DOHH2 (cell line): ENCODE data around the gene VWDE.

Source experiments
- H3F3A ChIP-seq: fragments of 200-600 bp; sonication (generic), shearing (Covaris generic); 2 replicates; pipeline ENCODE4 v1.6.0; 2016; ENCODE audit warnings: antibody characterized with exemption, mild to moderate bottlenecking; ENCODE audit not compliant: control insufficient read depth, insufficient read depth
- H3K27ac ChIP-seq: fragments of 200-600 bp; sonication (generic); 2 replicates; pipeline ENCODE4 v1.5.1; 2014; ENCODE audit warnings: low read depth, mild to moderate bottlenecking, low read length, moderate library complexity
- H3K27me3 ChIP-seq: fragments of 200-600 bp; sonication (generic); 2 replicates; pipeline ENCODE4 v1.6.1; 2014; ENCODE audit warnings: mild to moderate bottlenecking, low read length, mixed read lengths; ENCODE audit not compliant: control insufficient read depth
- H3K36me3 ChIP-seq: fragments of 200-600 bp; sonication (generic); 2 replicates; pipeline ENCODE4 v1.6.1; 2014; ENCODE audit warnings: mild to moderate bottlenecking, low read length, moderate library complexity, mixed read lengths; ENCODE audit not compliant: control insufficient read depth
- H3K4me1 ChIP-seq: fragments of 200-600 bp; sonication (generic); 2 replicates; pipeline ENCODE4 v1.6.1; 2014; ENCODE audit warnings: mild to moderate bottlenecking, low read length, mixed read lengths; ENCODE audit not compliant: control insufficient read depth
- H3K4me2 ChIP-seq: fragments of 200-600 bp; sonication (generic); 2 replicates; pipeline ENCODE4 v1.6.0; 2014; ENCODE audit warnings: mild to moderate bottlenecking, low read length, moderate library complexity
- H3K4me3 ChIP-seq: fragments of 200-600 bp; sonication (generic); 2 replicates; pipeline ENCODE4 v1.5.1; 2014; ENCODE audit warnings: mild to moderate bottlenecking, low read length, mixed read lengths
- H3K79me2 ChIP-seq: fragments of 200-600 bp; sonication (generic); 2 replicates; pipeline ENCODE4 v1.6.1; 2014; ENCODE audit warnings: mild to moderate bottlenecking, low read length, mixed read lengths; ENCODE audit not compliant: control insufficient read depth
- H3K9me2 ChIP-seq: fragments of 200-600 bp; sonication (generic); replicated peaks from 2 replicates; pipeline ENCODE4 v1.6.1; 2014; ENCODE audit warnings: mild to moderate bottlenecking, low read length, mixed read lengths; ENCODE audit not compliant: control insufficient read depth
- H3K9me3 ChIP-seq: fragments of 200-600 bp; sonication (generic); 2 replicates; pipeline ENCODE4 v1.6.1; 2014; ENCODE audit warnings: antibody characterized with exemption, low read length, mixed read lengths; ENCODE audit not compliant: control insufficient read depth, insufficient read depth
- H4K20me1 ChIP-seq: fragments of 200-600 bp; sonication (generic); 2 replicates; pipeline ENCODE4 v1.6.0; 2014; ENCODE audit warnings: low read depth, mild to moderate bottlenecking, antibody characterized with exemption, low read length, moderate library complexity; ENCODE audit not compliant: control insufficient read depth, insufficient read depth
- EZH2phosphoT487 ChIP-seq: fragments of 200-600 bp; sonication (generic); IDR thresholded peaks from 2 replicates; pipeline ENCODE4 v1.6.1; 2017; ENCODE audit warnings: borderline replicate concordance, mild to moderate bottlenecking, antibody characterized with exemption, low read length, moderate library complexity, mixed read lengths
- TF ChIP-seq, protein P1 (sequence below): fragments of 200-600 bp; sonication (generic); IDR thresholded peaks from one replicate; pipeline ENCODE4 v1.5.1; 2014; ENCODE audit warnings: antibody characterized with exemption, mild to moderate bottlenecking, low read depth, low read length; ENCODE audit not compliant: poor library complexity, severe bottlenecking

The VWDE gene

DNA sequence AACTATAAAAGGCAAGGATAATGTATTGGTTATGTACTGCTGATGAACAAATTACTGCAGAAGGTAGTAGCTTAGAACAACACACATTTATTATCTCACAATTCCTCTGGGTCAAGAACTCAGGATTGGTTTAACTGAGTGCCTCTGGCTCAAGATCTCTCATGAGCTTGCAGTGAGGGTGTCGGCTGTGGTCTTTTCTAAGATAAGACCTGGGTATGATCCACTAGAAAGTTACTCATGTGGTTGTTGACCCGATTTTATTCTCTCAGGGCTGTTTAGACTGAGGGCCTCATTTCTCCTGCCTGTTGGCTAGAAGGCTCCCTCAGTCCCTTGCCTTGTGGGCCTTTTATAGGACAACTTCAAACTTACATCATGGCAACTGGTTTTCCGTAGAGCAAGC lies 86.7 kb downstream of the VWDE start:
- no peaks in the 10 kb centered on the region for H3K9me3 ChIP-seq
- no peaks in the 10 kb centered on the region for H3K79me2 ChIP-seq
- H3K4me3 ChIP-seq = no peak overlapping the region
- H3K27ac ChIP-seq = no peak overlapping the region
- no peak overlapping the region for H3K4me2 ChIP-seq
- no peaks in the 10 kb centered on the region for H3F3A ChIP-seq
- no peaks in the 10 kb centered on the region for H3K36me3 ChIP-seq
- no peaks in the 10 kb centered on the region for H3K27me3 ChIP-seq
- TF ChIP-seq, protein P1, sequence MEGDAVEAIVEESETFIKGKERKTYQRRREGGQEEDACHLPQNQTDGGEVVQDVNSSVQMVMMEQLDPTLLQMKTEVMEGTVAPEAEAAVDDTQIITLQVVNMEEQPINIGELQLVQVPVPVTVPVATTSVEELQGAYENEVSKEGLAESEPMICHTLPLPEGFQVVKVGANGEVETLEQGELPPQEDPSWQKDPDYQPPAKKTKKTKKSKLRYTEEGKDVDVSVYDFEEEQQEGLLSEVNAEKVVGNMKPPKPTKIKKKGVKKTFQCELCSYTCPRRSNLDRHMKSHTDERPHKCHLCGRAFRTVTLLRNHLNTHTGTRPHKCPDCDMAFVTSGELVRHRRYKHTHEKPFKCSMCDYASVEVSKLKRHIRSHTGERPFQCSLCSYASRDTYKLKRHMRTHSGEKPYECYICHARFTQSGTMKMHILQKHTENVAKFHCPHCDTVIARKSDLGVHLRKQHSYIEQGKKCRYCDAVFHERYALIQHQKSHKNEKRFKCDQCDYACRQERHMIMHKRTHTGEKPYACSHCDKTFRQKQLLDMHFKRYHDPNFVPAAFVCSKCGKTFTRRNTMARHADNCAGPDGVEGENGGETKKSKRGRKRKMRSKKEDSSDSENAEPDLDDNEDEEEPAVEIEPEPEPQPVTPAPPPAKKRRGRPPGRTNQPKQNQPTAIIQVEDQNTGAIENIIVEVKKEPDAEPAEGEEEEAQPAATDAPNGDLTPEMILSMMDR = no peak
- TF ChIP-seq EZH2phosphoT487 = no peak
- no peaks in the 10 kb centered on the region for H3K9me2 ChIP-seq
- no peaks in the 10 kb centered on the region for H4K20me1 ChIP-seq
- H3K4me1 ChIP-seq = no peaks in the 10 kb centered on the region

GRCh38 chr7:12315049-12315448 lies 88.6 kb downstream of the VWDE start:
- TF ChIP-seq, protein P1 = no peak
- no peak for TF ChIP-seq EZH2phosphoT487
- no peaks in the 10 kb centered on the region for H3K9me3 ChIP-seq
- no peaks in the 10 kb centered on the region for H3F3A ChIP-seq
- no peaks in the 10 kb centered on the region for H3K4me1 ChIP-seq
- H4K20me1 ChIP-seq = no peaks in the 10 kb centered on the region
- no peaks in the 10 kb centered on the region for H3K36me3 ChIP-seq
- H3K4me3 ChIP-seq = no peak overlapping the region
- no peaks in the 10 kb centered on the region for H3K79me2 ChIP-seq
- H3K27me3 ChIP-seq = no peaks in the 10 kb centered on the region
- H3K4me2 ChIP-seq = no peak overlapping the region
- no peak overlapping the region for H3K27ac ChIP-seq
- H3K9me2 ChIP-seq = no peaks in the 10 kb centered on the region

GRCh38 chr7:12314199-12314598 lies 89.5 kb downstream of the VWDE start:
- H3K36me3 ChIP-seq = no peaks in the 10 kb centered on the region
- no peaks in the 10 kb centered on the region for H3K79me2 ChIP-seq
- no peaks in the 10 kb centered on the region for H4K20me1 ChIP-seq
- H3K9me2 ChIP-seq = no peaks in the 10 kb centered on the region
- no peak overlapping the region for H3K4me2 ChIP-seq
- H3K4me1 ChIP-seq = no peaks in the 10 kb centered on the region
- no peak overlapping the region for H3K27ac ChIP-seq
- H3K9me3 ChIP-seq = no peaks in the 10 kb centered on the region
- H3F3A ChIP-seq = no peaks in the 10 kb centered on the region
- no peaks in the 10 kb centered on the region for H3K27me3 ChIP-seq
- TF ChIP-seq, protein P1 = no peak
- no peak overlapping the region for H3K4me3 ChIP-seq

GRCh38 chr7:12305502-12305901 lies 98.2 kb downstream of the VWDE start:
- no peaks in the 10 kb centered on the region for H3F3A ChIP-seq

More at GRCh38 chr7:12305502-12305901, 98.2 kb downstream of the VWDE start:
- H3K36me3 ChIP-seq = no peaks in the 10 kb centered on the region
- TF ChIP-seq, protein P1 = no peak
- TF ChIP-seq EZH2phosphoT487 = no peak
- H3K79me2 ChIP-seq = no peaks in the 10 kb centered on the region
- no peaks in the 10 kb centered on the region for H3K9me2 ChIP-seq
- H3K4me2 ChIP-seq = no peak overlapping the region
- H4K20me1 ChIP-seq = no peaks in the 10 kb centered on the region
- no peak overlapping the region for H3K4me3 ChIP-seq
- no peaks in the 10 kb centered on the region for H3K27me3 ChIP-seq
- no peaks in the 10 kb centered on the region for H3K9me3 ChIP-seq
- no peak overlapping the region for H3K27ac ChIP-seq
- H3K4me1 ChIP-seq = no peaks in the 10 kb centered on the region
